SH-SY5Y (cell line): Measurements from ENCODE around the gene BUB1B.

ENCODE experiments used
- GATA2 ChIP-seq: IDR thresholded peaks from 2 replicates; pipeline ENCODE4 v1.6.1; 2011; ENCODE audit warnings: mild to moderate bottlenecking, low read depth, low read length
- GATA3 ChIP-seq: IDR thresholded peaks from 2 replicates; pipeline ENCODE4 v1.6.1; 2011; ENCODE audit warnings: low read depth, mild to moderate bottlenecking, low read length, moderate library complexity

DNA sequence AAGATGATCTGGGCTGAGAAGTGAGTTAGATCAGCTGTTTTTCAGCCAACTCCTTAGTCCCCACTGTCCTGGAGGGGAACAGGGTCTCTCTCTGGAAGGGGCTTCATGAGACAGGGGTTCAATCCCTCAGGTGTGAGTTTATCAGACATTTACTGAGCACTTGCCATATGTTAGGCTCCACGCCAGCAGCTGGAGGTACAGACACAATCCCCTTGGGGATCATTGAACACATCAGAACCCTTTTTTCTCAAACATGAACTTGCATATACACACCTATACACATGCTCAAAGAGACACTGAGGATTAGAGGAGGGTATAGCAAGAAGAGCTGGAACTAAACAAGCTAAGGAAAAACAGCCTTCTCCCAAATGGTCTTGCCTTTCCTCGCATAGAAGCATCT, 46.7 kb upstream of the BUB1B start:
- TF ChIP-seq GATA2 (no peak), GATA3 (no peak)
